HepG2 (cell line): ENCODE results near the gene FBF1. TPM values are rescaled to one million over a fixed set of nuclear protein-coding genes. Genes with fewer than 3 reads are reported as not detected.
A peak's percentile ranks its signal among the peaks of the same experiment; 100 is the strongest.

ENCODE experiments used
- AGO1 ChIP-seq: fragments of 200-400 bp; formaldehyde crosslinking; IDR thresholded peaks from 2 replicates; pipeline ENCODE4 v1.6.1; 2017; ENCODE audit warnings: mild to moderate bottlenecking, low read depth, low read length, moderate library complexity; ENCODE audit not compliant: poor library complexity, severe bottlenecking
- ELF1 ChIP-seq: sonication (generic); formaldehyde crosslinking; IDR thresholded peaks from 2 replicates; pipeline ENCODE4 v1.4.0; 2020; ENCODE audit warnings: missing genetic modification reagents
- EZH2 ChIP-seq: conservative IDR thresholded peaks from 2 replicates; pipeline ENCODE4 v1.6.1; 2012; ENCODE audit warnings: mild to moderate bottlenecking, low read depth, low read length, moderate library complexity
- JDP2 ChIP-seq: sonication (generic); formaldehyde crosslinking; IDR thresholded peaks from 2 replicates; pipeline ENCODE4 v1.8.1; 2022; ENCODE audit warnings: missing genetic modification reagents, borderline replicate concordance
- KLF13 ChIP-seq: sonication (generic); formaldehyde crosslinking; IDR thresholded peaks from 2 replicates; pipeline ENCODE4 v1.4.0; 2020; ENCODE audit warnings: mild to moderate bottlenecking, missing genetic modification reagents
- MTF2 ChIP-seq: sonication (generic); formaldehyde crosslinking; IDR thresholded peaks from 2 replicates; pipeline ENCODE4 v1.5.0; 2020; ENCODE audit warnings: missing genetic modification reagents, borderline replicate concordance
- PRDM15 ChIP-seq: sonication (generic); formaldehyde crosslinking; IDR thresholded peaks from 2 replicates; pipeline ENCODE4 v1.4.0; 2020; ENCODE audit warnings: missing genetic modification reagents
- SIX1 ChIP-seq: sonication (generic); formaldehyde crosslinking; IDR thresholded peaks from 2 replicates; pipeline ENCODE4 v1.4.0; 2020; ENCODE audit warnings: missing genetic modification reagents, borderline replicate concordance
- TIGD3 ChIP-seq: sonication (generic); formaldehyde crosslinking; IDR thresholded peaks from 2 replicates; pipeline ENCODE4 v1.5.1; 2020; ENCODE audit warnings: mild to moderate bottlenecking, missing genetic modification reagents, borderline replicate concordance
- ZIK1 ChIP-seq: sonication (generic); formaldehyde crosslinking; IDR thresholded peaks from 2 replicates; pipeline ENCODE4 v1.5.0; 2020; ENCODE audit warnings: mild to moderate bottlenecking, low read depth, missing genetic modification reagents, borderline replicate concordance
- ZMAT3 ChIP-seq: sonication (generic); formaldehyde crosslinking; conservative IDR thresholded peaks from 2 replicates; pipeline ENCODE4 v1.7.0; 2021; ENCODE audit warnings: missing genetic modification reagents
- ZNF207 ChIP-seq: fragments of 450-650 bp; IDR thresholded peaks from 2 replicates; pipeline ENCODE4 v1.6.1; 2016; ENCODE audit warnings: antibody characterized with exemption, borderline replicate concordance
- ZNF264 ChIP-seq: sonication (generic); formaldehyde crosslinking; IDR thresholded peaks from 2 replicates; pipeline ENCODE4 v1.4.0; 2020; ENCODE audit warnings: missing genetic modification reagents
- ZNF30 ChIP-seq: sonication (generic); formaldehyde crosslinking; IDR thresholded peaks from 2 replicates; pipeline ENCODE4 v1.5.0; 2020; ENCODE audit warnings: mild to moderate bottlenecking, missing genetic modification reagents
- ZNF468 ChIP-seq: sonication (generic); formaldehyde crosslinking; IDR thresholded peaks from 2 replicates; pipeline ENCODE4 v1.8.0; 2022; ENCODE audit warnings: mild to moderate bottlenecking, moderate library complexity, missing genetic modification reagents
- ZNF737 ChIP-seq: sonication (generic); formaldehyde crosslinking; IDR thresholded peaks from 2 replicates; pipeline ENCODE4 v1.5.0; 2020; ENCODE audit warnings: missing genetic modification reagents, mild to moderate bottlenecking, borderline replicate concordance
- ZNF839 ChIP-seq: sonication (generic); formaldehyde crosslinking; IDR thresholded peaks from 2 replicates; pipeline ENCODE4 v1.4.0; 2020; ENCODE audit warnings: missing genetic modification reagents, mild to moderate bottlenecking, borderline replicate concordance
- polyA plus RNA-seq, 8 experiments: library from polyadenylated mRNA; depleted of rRNA in 3 of 8; stranded (reverse) in 7 of 8; unstranded in 1 of 8; fragments of >200 nt; fragmentation: Illumina TruSeq in 4 of 8; extraction: Trizol in 4 of 8; gene quantifications; 2 replicates each; pipeline versions ENCODE4 v1.2.1 to v1.2.3, GENCODE V29; 2011 to 2016; ENCODE audit warnings: low read depth in 4 of 8, missing spikeins in 1 of 8, mixed read lengths in 1 of 8; ENCODE audit not compliant: insufficient read depth in 1 of 8
- total RNA-seq, 5 experiments: library from RNA; depleted of rRNA; stranded (reverse); fragments of >200 nt; fragmentation: Illumina TruSeq; extraction: Trizol; gene quantifications; 2 replicates each; pipeline ENCODE4 v1.2.3, GENCODE V29; 2016; ENCODE audit warnings: low read depth in 1 of 5
- TF ChIP-seq, protein P1 (sequence below): IDR thresholded peaks from 2 replicates; pipeline ENCODE4 v1.6.1; 2012; ENCODE audit warnings: low read length, improper control_type of control experiment

FBF1 gene
- total and polyA plus RNA-seq, 2 of the 13 experiments (the other 11 are each of a cell fraction or from before 2014, with no cell fraction given): 2.4 to 8.1 TPM

- peak; percentile 88; the same call in 1 of the 2 replicates for TF ChIP-seq PRDM15
- no peak; the same call in 1 of the 2 replicates for TF ChIP-seq MTF2
- peak; percentile 87 for TF ChIP-seq ELF1 (CRISPR knock-in tag)
- no peak for TF ChIP-seq ZNF737 (CRISPR knock-in tag)
- TF ChIP-seq JDP2 (CRISPR knock-in tag): no peak; the same call in 1 of the 2 replicates
- TF ChIP-seq ZMAT3 (CRISPR knock-in tag): peak; percentile 78; the same call in 1 of the 2 replicates
- peak; percentile 97 for TF ChIP-seq AGO1
- peak; percentile 33; the same call in 1 of the 2 replicates for TF ChIP-seq ZNF839 (CRISPR knock-in tag)
- no peak for TF ChIP-seq KLF13 (CRISPR knock-in tag)
- TF ChIP-seq, protein P1, sequence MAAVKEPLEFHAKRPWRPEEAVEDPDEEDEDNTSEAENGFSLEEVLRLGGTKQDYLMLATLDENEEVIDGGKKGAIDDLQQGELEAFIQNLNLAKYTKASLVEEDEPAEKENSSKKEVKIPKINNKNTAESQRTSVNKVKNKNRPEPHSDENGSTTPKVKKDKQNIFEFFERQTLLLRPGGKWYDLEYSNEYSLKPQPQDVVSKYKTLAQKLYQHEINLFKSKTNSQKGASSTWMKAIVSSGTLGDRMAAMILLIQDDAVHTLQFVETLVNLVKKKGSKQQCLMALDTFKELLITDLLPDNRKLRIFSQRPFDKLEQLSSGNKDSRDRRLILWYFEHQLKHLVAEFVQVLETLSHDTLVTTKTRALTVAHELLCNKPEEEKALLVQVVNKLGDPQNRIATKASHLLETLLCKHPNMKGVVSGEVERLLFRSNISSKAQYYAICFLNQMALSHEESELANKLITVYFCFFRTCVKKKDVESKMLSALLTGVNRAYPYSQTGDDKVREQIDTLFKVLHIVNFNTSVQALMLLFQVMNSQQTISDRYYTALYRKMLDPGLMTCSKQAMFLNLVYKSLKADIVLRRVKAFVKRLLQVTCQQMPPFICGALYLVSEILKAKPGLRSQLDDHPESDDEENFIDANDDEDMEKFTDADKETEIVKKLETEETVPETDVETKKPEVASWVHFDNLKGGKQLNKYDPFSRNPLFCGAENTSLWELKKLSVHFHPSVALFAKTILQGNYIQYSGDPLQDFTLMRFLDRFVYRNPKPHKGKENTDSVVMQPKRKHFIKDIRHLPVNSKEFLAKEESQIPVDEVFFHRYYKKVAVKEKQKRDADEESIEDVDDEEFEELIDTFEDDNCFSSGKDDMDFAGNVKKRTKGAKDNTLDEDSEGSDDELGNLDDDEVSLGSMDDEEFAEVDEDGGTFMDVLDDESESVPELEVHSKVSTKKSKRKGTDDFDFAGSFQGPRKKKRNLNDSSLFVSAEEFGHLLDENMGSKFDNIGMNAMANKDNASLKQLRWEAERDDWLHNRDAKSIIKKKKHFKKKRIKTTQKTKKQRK: no peak
- TF ChIP-seq ZNF468 (CRISPR knock-in tag): no peak
- peak; percentile 80; the same call in 1 of the 2 replicates for TF ChIP-seq TIGD3 (CRISPR knock-in tag)
- 0 out of 2 replicates have a peak, but pooled peaks have one; percentile 28 for TF ChIP-seq SIX1 (CRISPR knock-in tag)
- 0 out of 2 replicates have a peak, but pooled peaks have one; percentile 77 for TF ChIP-seq ZNF30 (CRISPR knock-in tag)
- no peak for TF ChIP-seq ZNF207
- TF ChIP-seq EZH2: no peak
- peak; percentile 44 for TF ChIP-seq ZIK1
- TF ChIP-seq ZNF264 (CRISPR knock-in tag): 0 out of 2 replicates have a peak, but pooled peaks have one; percentile 51
Observed at GRCh38 chr17:75940727-75941441, at the start of gene FBF1 (continued).
